Fibroblast of lung (primary cell): ENCODE results near the gene PLXNA1.

ENCODE experiments used
- CTCF ChIP-seq, 2 donors: IDR thresholded peaks in 1 of 2; conservative IDR thresholded peaks in 1 of 2; 1 replicate in 1 of 2; 2 replicates in 1 of 2; pipeline ENCODE4 v1.5.1; 2011 to 2012; ENCODE audit warnings: low read length in 2 of 2, control low read depth in 1 of 2, inconsistent platforms in 1 of 2, low read depth in 1 of 2, mild to moderate bottlenecking in 1 of 2
- EZH2 ChIP-seq: IDR thresholded peaks from 2 replicates; pipeline ENCODE4 v1.5.1; 2012; ENCODE audit warnings: low read length, control low read depth, mild to moderate bottlenecking; ENCODE audit errors: missing control alignments

- TF ChIP-seq CTCF (conservative IDR thresholded peaks at IDR 0.05 in 1 of 2, IDR thresholded peaks at IDR 0.05 in 1 of 2; ENCODE audit: low read depth in 1 of 2, low read length in 2 of 2) (no peak), EZH2 (no peak)
Measured at GRCh38 chr3:127020543-127020942, 37.6 kb downstream of the PLXNA1 start.
